ENCODE data around the gene NALCN.

NALCN gene

GRCh38 chr13:101210774-101211173 lies 205.5 kb downstream of the NALCN start:
- H3K4me1 ChIP-seq (ENCODE audit: low read length), result peaks cover under 1% of the 10 kb centered on the region
- no peak overlapping the region for H2AFZ ChIP-seq (ENCODE audit: low read depth, low read length)
- no peak overlapping the region for H3K27ac ChIP-seq (ENCODE audit: low read length)
- H3K9ac ChIP-seq (ENCODE audit: low read length), result no peak overlapping the region
- no peaks in the 10 kb centered on the region for H3K79me2 ChIP-seq (ENCODE audit: low read length)
- no peaks in the 10 kb centered on the region for H3K27me3 ChIP-seq (ENCODE audit: low read depth, low read length)
- no peak overlapping the region for H3K4me2 ChIP-seq (ENCODE audit: low read length)
- no peak overlapping the region for H3K4me3 ChIP-seq (ENCODE audit: low read length)
- no peak for TF ChIP-seq CTCF (IDR thresholded peaks at IDR 0.05; ENCODE audit: low read depth, low read length)
- no peak for TF ChIP-seq EZH2phosphoT487 (IDR thresholded peaks at IDR 0.05; ENCODE audit: low read depth)
- no peaks in the 10 kb centered on the region for H4K20me1 ChIP-seq (ENCODE audit: insufficient read depth, low read length)
- H3K36me3 ChIP-seq (replicated peaks; ENCODE audit: low read depth, low read length), result no peaks in the 10 kb centered on the region
- no peaks in the 10 kb centered on the region; the same call in 1 of the 2 replicates for H3K9me3 ChIP-seq (ENCODE audit: insufficient read depth, low read length)

- TF ChIP-seq EZH2phosphoT487 (IDR thresholded peaks at IDR 0.05; ENCODE audit: low read depth) (no peak), CTCF (IDR thresholded peaks at IDR 0.05; ENCODE audit: low read depth, low read length) (no peak)
- Histone ChIP-seq H2AFZ (ENCODE audit: low read depth, low read length) (no peak overlapping the region), H3K4me2 (ENCODE audit: low read length) (no peak overlapping the region), H3K27ac (ENCODE audit: low read length) (no peak overlapping the region), H4K20me1 (ENCODE audit: insufficient read depth, low read length) (no peaks in the 10 kb centered on the region), H3K27me3 (ENCODE audit: low read depth, low read length) (no peaks in the 10 kb centered on the region), H3K4me3 (ENCODE audit: low read length) (no peak overlapping the region), H3K79me2 (ENCODE audit: low read length) (no peaks in the 10 kb centered on the region), H3K4me1 (ENCODE audit: low read length) (peaks cover 6% of the 10 kb centered on the region), H3K36me3 (replicated peaks; ENCODE audit: low read depth, low read length) (no peaks in the 10 kb centered on the region), H3K9ac (ENCODE audit: low read length) (no peak overlapping the region), H3K9me3 (ENCODE audit: insufficient read depth, low read length) (no peaks in the 10 kb centered on the region; the same call in 1 of the 2 replicates)
Measured at GRCh38 chr13:101209206-101209893, 207.0 kb downstream of the NALCN start.

GRCh38 chr13:101205408-101205807 lies 210.9 kb downstream of the NALCN start:
- no peaks in the 10 kb centered on the region for H3K27me3 ChIP-seq (ENCODE audit: low read depth, low read length)
- TF ChIP-seq EZH2phosphoT487 (IDR thresholded peaks at IDR 0.05; ENCODE audit: low read depth) (no peak), CTCF (IDR thresholded peaks at IDR 0.05; ENCODE audit: low read depth, low read length) (no peak)
- H3K4me1 ChIP-seq (ENCODE audit: low read length), result peaks cover 6% of the 10 kb centered on the region
- no peak overlapping the region for H3K9ac ChIP-seq (ENCODE audit: low read length)
- no peak overlapping the region for H3K4me3 ChIP-seq (ENCODE audit: low read length)
- H2AFZ ChIP-seq (ENCODE audit: low read depth, low read length), result no peak overlapping the region
- H4K20me1 ChIP-seq (ENCODE audit: insufficient read depth, low read length), result no peaks in the 10 kb centered on the region
- no peaks in the 10 kb centered on the region for H3K9me3 ChIP-seq (ENCODE audit: insufficient read depth, low read length)
- H3K36me3 ChIP-seq (replicated peaks; ENCODE audit: low read depth, low read length), result no peaks in the 10 kb centered on the region
- no peak overlapping the region for H3K27ac ChIP-seq (ENCODE audit: low read length)
- no peaks in the 10 kb centered on the region for H3K79me2 ChIP-seq (ENCODE audit: low read length)
- no peak overlapping the region for H3K4me2 ChIP-seq (ENCODE audit: low read length)

- peaks cover 6% of the 10 kb centered on the region for H3K4me1 ChIP-seq (ENCODE audit: low read length)
- no peak for TF ChIP-seq CTCF (IDR thresholded peaks at IDR 0.05; ENCODE audit: low read depth, low read length)
- no peak for TF ChIP-seq EZH2phosphoT487 (IDR thresholded peaks at IDR 0.05; ENCODE audit: low read depth)
- no peak overlapping the region for H3K4me2 ChIP-seq (ENCODE audit: low read length)
- H3K9me3 ChIP-seq (ENCODE audit: insufficient read depth, low read length), result no peaks in the 10 kb centered on the region
- no peak overlapping the region for H3K4me3 ChIP-seq (ENCODE audit: low read length)
- no peaks in the 10 kb centered on the region for H3K36me3 ChIP-seq (replicated peaks; ENCODE audit: low read depth, low read length)
- H4K20me1 ChIP-seq (ENCODE audit: insufficient read depth, low read length), result no peaks in the 10 kb centered on the region
- no peak overlapping the region for H3K27ac ChIP-seq (ENCODE audit: low read length)
- no peaks in the 10 kb centered on the region for H3K27me3 ChIP-seq (ENCODE audit: low read depth, low read length)
- no peak overlapping the region for H3K9ac ChIP-seq (ENCODE audit: low read length)
- H3K79me2 ChIP-seq (ENCODE audit: low read length), result no peaks in the 10 kb centered on the region
- H2AFZ ChIP-seq (ENCODE audit: low read depth, low read length), result no peak overlapping the region
Measured at GRCh38 chr13:101204270-101205020, 211.9 kb downstream of the NALCN start.

All from OCI-LY3 (cell line).